Ovary (tissue), 3 donors: ENCODE data around the gene PCDHGA7.

Experiments used
- CTCF ChIP-seq, 3 donors: fragments of 450-650 bp in 2 of 3; fragments of 200-600 bp in 1 of 3; IDR thresholded peaks; one replicate each; pipeline versions ENCODE4 v1.5.1 to v1.8.0; 2016 to 2022; ENCODE audit warnings: antibody characterized with exemption in 3 of 3, mild to moderate bottlenecking in 1 of 3
- EP300 ChIP-seq: sonication (generic); formaldehyde crosslinking; IDR thresholded peaks from one replicate; pipeline ENCODE4 v1.6.1; 2017; ENCODE audit warnings: antibody characterized with exemption
- donor health status: DM: no; HTN: no; CAD: no.

- TF ChIP-seq CTCF (IDR thresholded peaks at IDR 0.05) (no peak), EP300 (no peak)
Observed at GRCh38 chr5:141431286-141431685, 48.7 kb downstream of the PCDHGA7 start.
